SK-N-SH treated with all-trans-retinoic acid at 6 μM for 48 hours (cell line): Measurements from ENCODE around the gene AKR7A3.
"Not testable (repeated sequence)": the region's sequence is repeated elsewhere in the genome, so short reads cannot be mapped to it uniquely, and the experiment has no call there.

ENCODE experiments used
- ATAC-seq: fragments of 200-7000 bp; cut with Tn5 transposase; 3 replicates; pipeline ENCODE4 v1.9.1; 2020; ENCODE audit warnings: mild to moderate bottlenecking, moderate library complexity
- BACH2 ChIP-seq: fragments of 250-450 bp; sonication (Bioruptor Pico); IDR thresholded peaks from 2 replicates; pipeline ENCODE4 v1.9.0; 2021; ENCODE audit warnings: mild to moderate bottlenecking, borderline replicate concordance
- CREB5 ChIP-seq: fragments of 250-450 bp; sonication (Bioruptor Pico); IDR thresholded peaks from 2 replicates; pipeline ENCODE4 v1.5.1; 2020; ENCODE audit warnings: low read depth, mild to moderate bottlenecking, moderate library complexity
- CSDC2 ChIP-seq: fragments of 250-450 bp; sonication (Bioruptor Pico); IDR thresholded peaks from 2 replicates; pipeline ENCODE4 v1.5.0; 2020; ENCODE audit warnings: mild to moderate bottlenecking, moderate library complexity
- CSRNP3 ChIP-seq: fragments of 250-450 bp; sonication (Bioruptor Pico); IDR thresholded peaks from 2 replicates; pipeline ENCODE4 v1.5.1; 2021; ENCODE audit warnings: mild to moderate bottlenecking, moderate library complexity
- GLIS3 ChIP-seq: fragments of 250-450 bp; sonication (Bioruptor Pico); IDR thresholded peaks from 2 replicates; pipeline ENCODE4 v1.5.0; 2020; ENCODE audit warnings: mild to moderate bottlenecking, moderate library complexity
- POU6F1 ChIP-seq: fragments of 250-450 bp; sonication (Bioruptor Pico); IDR thresholded peaks from 2 replicates; pipeline ENCODE4 v1.8.0; 2021; ENCODE audit warnings: low read depth, mild to moderate bottlenecking, moderate library complexity, borderline replicate concordance
- PPARA ChIP-seq: fragments of 250-450 bp; sonication (Bioruptor Pico); IDR thresholded peaks from 2 replicates; pipeline ENCODE4 v1.5.0; 2020; ENCODE audit warnings: mild to moderate bottlenecking, borderline replicate concordance
- RARB ChIP-seq: fragments of 250-450 bp; sonication (Bioruptor Pico); IDR thresholded peaks from 2 replicates; pipeline ENCODE4 v1.8.0; 2021; ENCODE audit warnings: mild to moderate bottlenecking, moderate library complexity
- TCF4 ChIP-seq: fragments of 250-450 bp; sonication (Bioruptor Pico); IDR thresholded peaks from 2 replicates; pipeline ENCODE4 v1.8.0; 2021; ENCODE audit warnings: mild to moderate bottlenecking, moderate library complexity, borderline replicate concordance
- TOX ChIP-seq: fragments of 250-450 bp; sonication (Bioruptor Pico); IDR thresholded peaks from 2 replicates; pipeline ENCODE4 v1.8.0; 2021; ENCODE audit warnings: mild to moderate bottlenecking, moderate library complexity, borderline replicate concordance
- TSHZ2 ChIP-seq: fragments of 250-450 bp; sonication (Bioruptor Pico); IDR thresholded peaks from 2 replicates; pipeline ENCODE4 v1.5.0; 2020; ENCODE audit warnings: mild to moderate bottlenecking, moderate library complexity
- ZFP30 ChIP-seq: fragments of 450-650 bp; formaldehyde crosslinking; IDR thresholded peaks from 2 replicates; pipeline ENCODE4 v1.5.0; 2022; ENCODE audit warnings: mild to moderate bottlenecking, moderate library complexity
- ZNF565 ChIP-seq: fragments of 450-650 bp; formaldehyde crosslinking; conservative IDR thresholded peaks from 2 replicates; pipeline ENCODE4 v1.5.0; 2020; ENCODE audit warnings: low read depth, mild to moderate bottlenecking, moderate library complexity
- ZNF70 ChIP-seq: fragments of 450-650 bp; formaldehyde crosslinking; IDR thresholded peaks from 2 replicates; pipeline ENCODE4 v1.5.0; 2020; ENCODE audit warnings: mild to moderate bottlenecking, moderate library complexity
- ZNF8 ChIP-seq: fragments of 450-650 bp; formaldehyde crosslinking; IDR thresholded peaks from 2 replicates; pipeline ENCODE4 v1.5.0; 2020; ENCODE audit warnings: mild to moderate bottlenecking, moderate library complexity

AKR7A3 gene

GRCh38 chr1:19269427-19270342, 18.9 kb downstream of the AKR7A3 start:
- not testable (repeated sequence) for ATAC-seq

- TF ChIP-seq ZNF565 (CRISPR knock-in tag) (no peak), CREB5 (CRISPR knock-in tag) (no peak), TSHZ2 (CRISPR knock-in tag) (no peak), TCF4 (no peak), CSDC2 (CRISPR knock-in tag) (no peak), TOX (CRISPR knock-in tag) (no peak)
- ATAC-seq: no peak
These were observed 20.1 kb downstream of the AKR7A3 start for GRCh38 chr1:19268445-19268844.

GRCh38 chr1:19262744-19263143, 25.8 kb downstream of the AKR7A3 start:
- no peak for ATAC-seq
- TF ChIP-seq BACH2 (no peak), CREB5 (CRISPR knock-in tag) (no peak), CSRNP3 (CRISPR knock-in tag) (no peak), ZNF8 (CRISPR knock-in tag) (no peak), PPARA (CRISPR knock-in tag) (no peak), ZNF70 (no peak), GLIS3 (no peak), TSHZ2 (CRISPR knock-in tag) (no peak), RARB (CRISPR knock-in tag) (no peak), ZFP30 (CRISPR knock-in tag) (no peak), POU6F1 (CRISPR knock-in tag) (no peak)
